HepG2 (cell line): ENCODE measurements around the gene GARIN5A. TPM values are rescaled to one million over a fixed set of nuclear protein-coding genes. Genes with fewer than 3 reads are reported as not detected.

ENCODE experiments used
- MTA1 ChIP-seq: sonication (generic); formaldehyde crosslinking; IDR thresholded peaks from 2 replicates; pipeline ENCODE4 v1.4.0; 2020; ENCODE audit warnings: missing genetic modification reagents, mild to moderate bottlenecking, borderline replicate concordance
- ZNF20 ChIP-seq: sonication (generic); formaldehyde crosslinking; IDR thresholded peaks from 2 replicates; pipeline ENCODE4 v1.4.0; 2020; ENCODE audit warnings: mild to moderate bottlenecking, moderate library complexity, missing genetic modification reagents
- ZNF589 ChIP-seq: sonication (generic); formaldehyde crosslinking; conservative IDR thresholded peaks from 2 replicates; pipeline ENCODE4 v1.8.0; 2022; ENCODE audit warnings: mild to moderate bottlenecking, moderate library complexity, missing genetic modification reagents
- ZNF614 ChIP-seq: IDR thresholded peaks from 2 replicates; pipeline ENCODE4 v1.6.1; 2018; ENCODE audit warnings: missing biosample characterization, missing genetic modification reagents, inconsistent platforms, borderline replicate concordance
- ZSCAN25 ChIP-seq: sonication (generic); formaldehyde crosslinking; IDR thresholded peaks from 2 replicates; pipeline ENCODE4 v1.8.0; 2022; ENCODE audit warnings: mild to moderate bottlenecking, missing genetic modification reagents
- polyA plus RNA-seq, 8 experiments: library from polyadenylated mRNA; depleted of rRNA in 3 of 8; stranded (reverse) in 7 of 8; unstranded in 1 of 8; fragments of >200 nt; fragmentation: Illumina TruSeq in 4 of 8; extraction: Trizol in 4 of 8; gene quantifications; 2 replicates each; pipeline versions ENCODE4 v1.2.1 to v1.2.3, GENCODE V29; 2011 to 2016; ENCODE audit warnings: low read depth in 4 of 8, missing spikeins in 1 of 8, mixed read lengths in 1 of 8; ENCODE audit not compliant: insufficient read depth in 1 of 8
- total RNA-seq, 5 experiments: library from RNA; depleted of rRNA; stranded (reverse); fragments of >200 nt; fragmentation: Illumina TruSeq; extraction: Trizol; gene quantifications; 2 replicates each; pipeline ENCODE4 v1.2.3, GENCODE V29; 2016; ENCODE audit warnings: low read depth in 1 of 5
- TF ChIP-seq, protein P1 (sequence below), 2 experiments: sonication (generic) in 1 of 2; formaldehyde crosslinking in 1 of 2; IDR thresholded peaks; 2 replicates each; pipeline versions ENCODE4 v1.4.0 to v1.6.1; 2016 to 2020; ENCODE audit warnings: borderline replicate concordance in 1 of 2, low read depth in 1 of 2, mild to moderate bottlenecking in 1 of 2, missing genetic modification reagents in 1 of 2
- TF ChIP-seq, protein P2 (sequence below): sonication (generic); formaldehyde crosslinking; IDR thresholded peaks from 2 replicates; pipeline ENCODE4 v1.9.0; 2021; ENCODE audit warnings: missing genetic modification reagents, borderline replicate concordance
- TF ChIP-seq, protein P3 (sequence below): sonication (generic); formaldehyde crosslinking; IDR thresholded peaks from 2 replicates; pipeline ENCODE4 v1.8.1; 2023; ENCODE audit warnings: mild to moderate bottlenecking, missing genetic modification reagents, borderline replicate concordance
- TF ChIP-seq, protein P4 (sequence below): sonication (generic); formaldehyde crosslinking; IDR thresholded peaks from 2 replicates; pipeline ENCODE4 v1.5.1; 2020; ENCODE audit warnings: mild to moderate bottlenecking, missing genetic modification reagents, moderate library complexity
- TF ChIP-seq, protein P5 (sequence below): IDR thresholded peaks from 2 replicates; pipeline ENCODE4 v1.6.1; 2016; ENCODE audit warnings: missing biosample characterization, missing genetic modification reagents, low read depth

Gene GARIN5A
- total and polyA plus RNA-seq, 2 of the 13 experiments (the other 11 are each of a cell fraction or from before 2014, with no cell fraction given): not detected

DNA sequence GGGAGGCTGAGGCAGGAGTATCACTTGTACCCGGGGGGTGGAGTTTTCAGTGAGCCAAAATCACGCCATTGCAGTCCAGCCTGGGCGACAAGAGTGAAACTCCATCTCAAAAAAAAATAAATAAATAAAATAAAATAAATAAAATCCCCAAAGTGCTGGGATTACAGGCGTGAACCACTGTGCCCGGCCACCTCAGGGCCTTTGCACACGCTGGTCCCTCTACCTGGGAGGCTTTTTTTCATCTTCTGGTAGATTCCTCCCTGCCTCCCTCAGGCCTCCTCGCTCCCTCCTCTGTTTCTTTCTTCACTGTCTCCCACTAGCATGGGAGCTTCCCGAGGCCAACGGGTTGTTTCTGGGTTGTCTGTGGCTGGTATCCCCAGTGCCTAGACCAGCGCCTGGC, 28.9 kb downstream of the GARIN5A start (continued):
- TF ChIP-seq, protein P1, sequence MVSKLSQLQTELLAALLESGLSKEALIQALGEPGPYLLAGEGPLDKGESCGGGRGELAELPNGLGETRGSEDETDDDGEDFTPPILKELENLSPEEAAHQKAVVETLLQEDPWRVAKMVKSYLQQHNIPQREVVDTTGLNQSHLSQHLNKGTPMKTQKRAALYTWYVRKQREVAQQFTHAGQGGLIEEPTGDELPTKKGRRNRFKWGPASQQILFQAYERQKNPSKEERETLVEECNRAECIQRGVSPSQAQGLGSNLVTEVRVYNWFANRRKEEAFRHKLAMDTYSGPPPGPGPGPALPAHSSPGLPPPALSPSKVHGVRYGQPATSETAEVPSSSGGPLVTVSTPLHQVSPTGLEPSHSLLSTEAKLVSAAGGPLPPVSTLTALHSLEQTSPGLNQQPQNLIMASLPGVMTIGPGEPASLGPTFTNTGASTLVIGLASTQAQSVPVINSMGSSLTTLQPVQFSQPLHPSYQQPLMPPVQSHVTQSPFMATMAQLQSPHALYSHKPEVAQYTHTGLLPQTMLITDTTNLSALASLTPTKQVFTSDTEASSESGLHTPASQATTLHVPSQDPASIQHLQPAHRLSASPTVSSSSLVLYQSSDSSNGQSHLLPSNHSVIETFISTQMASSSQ (IDR thresholded peaks at IDR 0.05; ENCODE audit: low read depth): no peak
- TF ChIP-seq, protein P1 (CRISPR knock-in tag; IDR thresholded peaks at IDR 0.05; ENCODE audit: borderline replicate concordance): no peak
- TF ChIP-seq, protein P2, sequence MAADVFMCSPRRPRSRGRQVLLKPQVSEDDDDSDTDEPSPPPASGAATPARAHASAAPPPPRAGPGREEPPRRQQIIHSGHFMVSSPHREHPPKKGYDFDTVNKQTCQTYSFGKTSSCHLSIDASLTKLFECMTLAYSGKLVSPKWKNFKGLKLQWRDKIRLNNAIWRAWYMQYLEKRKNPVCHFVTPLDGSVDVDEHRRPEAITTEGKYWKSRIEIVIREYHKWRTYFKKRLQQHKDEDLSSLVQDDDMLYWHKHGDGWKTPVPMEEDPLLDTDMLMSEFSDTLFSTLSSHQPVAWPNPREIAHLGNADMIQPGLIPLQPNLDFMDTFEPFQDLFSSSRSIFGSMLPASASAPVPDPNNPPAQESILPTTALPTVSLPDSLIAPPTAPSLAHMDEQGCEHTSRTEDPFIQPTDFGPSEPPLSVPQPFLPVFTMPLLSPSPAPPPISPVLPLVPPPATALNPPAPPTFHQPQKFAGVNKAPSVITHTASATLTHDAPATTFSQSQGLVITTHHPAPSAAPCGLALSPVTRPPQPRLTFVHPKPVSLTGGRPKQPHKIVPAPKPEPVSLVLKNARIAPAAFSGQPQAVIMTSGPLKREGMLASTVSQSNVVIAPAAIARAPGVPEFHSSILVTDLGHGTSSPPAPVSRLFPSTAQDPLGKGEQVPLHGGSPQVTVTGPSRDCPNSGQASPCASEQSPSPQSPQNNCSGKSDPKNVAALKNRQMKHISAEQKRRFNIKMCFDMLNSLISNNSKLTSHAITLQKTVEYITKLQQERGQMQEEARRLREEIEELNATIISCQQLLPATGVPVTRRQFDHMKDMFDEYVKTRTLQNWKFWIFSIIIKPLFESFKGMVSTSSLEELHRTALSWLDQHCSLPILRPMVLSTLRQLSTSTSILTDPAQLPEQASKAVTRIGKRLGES (CRISPR knock-in tag): no peak
- TF ChIP-seq ZNF20 (CRISPR knock-in tag) (no peak), ZSCAN25 (no peak), ZNF614 (no peak), ZNF589 (CRISPR knock-in tag) (no peak), MTA1 (CRISPR knock-in tag) (no peak)
- TF ChIP-seq, protein P3, sequence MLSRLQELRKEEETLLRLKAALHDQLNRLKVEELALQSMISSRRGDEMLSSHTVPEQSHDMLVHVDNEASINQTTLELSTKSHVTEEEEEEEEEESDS (CRISPR knock-in tag): no peak
- TF ChIP-seq, protein P4, sequence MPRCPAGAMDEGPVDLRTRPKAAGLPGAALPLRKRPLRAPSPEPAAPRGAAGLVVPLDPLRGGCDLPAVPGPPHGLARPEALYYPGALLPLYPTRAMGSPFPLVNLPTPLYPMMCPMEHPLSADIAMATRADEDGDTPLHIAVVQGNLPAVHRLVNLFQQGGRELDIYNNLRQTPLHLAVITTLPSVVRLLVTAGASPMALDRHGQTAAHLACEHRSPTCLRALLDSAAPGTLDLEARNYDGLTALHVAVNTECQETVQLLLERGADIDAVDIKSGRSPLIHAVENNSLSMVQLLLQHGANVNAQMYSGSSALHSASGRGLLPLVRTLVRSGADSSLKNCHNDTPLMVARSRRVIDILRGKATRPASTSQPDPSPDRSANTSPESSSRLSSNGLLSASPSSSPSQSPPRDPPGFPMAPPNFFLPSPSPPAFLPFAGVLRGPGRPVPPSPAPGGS: no peak
- TF ChIP-seq, protein P5, sequence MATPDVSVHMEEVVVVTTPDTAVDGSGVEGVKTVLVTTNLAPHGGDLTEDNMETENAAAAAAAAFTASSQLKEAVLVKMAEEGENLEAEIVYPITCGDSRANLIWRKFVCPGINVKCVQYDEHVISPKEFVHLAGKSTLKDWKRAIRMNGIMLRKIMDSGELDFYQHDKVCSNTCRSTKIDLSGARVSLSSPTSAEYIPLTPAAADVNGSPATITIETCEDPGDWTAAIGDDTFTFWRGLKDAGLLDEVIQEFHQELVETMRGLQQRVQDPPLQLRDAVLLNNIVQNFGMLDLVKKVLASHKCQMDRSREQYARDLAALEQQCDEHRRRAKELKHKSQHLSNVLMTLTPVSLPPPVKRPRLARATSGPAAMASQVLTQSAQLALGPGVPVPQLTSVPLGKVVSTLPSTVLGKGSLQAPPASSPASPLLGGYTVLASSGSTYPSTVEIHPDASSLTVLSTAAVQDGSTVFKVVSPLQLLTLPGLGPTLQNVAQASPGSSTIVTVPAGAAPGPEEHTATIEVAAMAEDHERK (CRISPR knock-in tag): no peak
